Lung microvascular endothelial cell (primary cell): ENCODE data around the gene B4GALNT4. TPM values are rescaled to one million over a fixed set of nuclear protein-coding genes. Genes with fewer than 3 reads are reported as not detected.
"Not testable (repeated sequence)": the region's sequence is repeated elsewhere in the genome, so short reads cannot be mapped to it uniquely, and the experiment has no call there.

Experiments
- DNase-seq, 2 donors: peaks; one replicate each; pipeline versions ENCODE4 v3.0.0 to v3.0.0-alpha.2; 2010; ENCODE audit warnings: low read depth in 2 of 2
- total RNA-seq: library from RNA; depleted of rRNA; stranded (reverse); fragments of >200 nt; gene quantifications from 2 replicates; pipeline ENCODE4 v1.2.1, GENCODE V29; 2014

The B4GALNT4 gene
- total RNA-seq, 1 donor from 2014 or later, result 0.20 TPM

DNA sequence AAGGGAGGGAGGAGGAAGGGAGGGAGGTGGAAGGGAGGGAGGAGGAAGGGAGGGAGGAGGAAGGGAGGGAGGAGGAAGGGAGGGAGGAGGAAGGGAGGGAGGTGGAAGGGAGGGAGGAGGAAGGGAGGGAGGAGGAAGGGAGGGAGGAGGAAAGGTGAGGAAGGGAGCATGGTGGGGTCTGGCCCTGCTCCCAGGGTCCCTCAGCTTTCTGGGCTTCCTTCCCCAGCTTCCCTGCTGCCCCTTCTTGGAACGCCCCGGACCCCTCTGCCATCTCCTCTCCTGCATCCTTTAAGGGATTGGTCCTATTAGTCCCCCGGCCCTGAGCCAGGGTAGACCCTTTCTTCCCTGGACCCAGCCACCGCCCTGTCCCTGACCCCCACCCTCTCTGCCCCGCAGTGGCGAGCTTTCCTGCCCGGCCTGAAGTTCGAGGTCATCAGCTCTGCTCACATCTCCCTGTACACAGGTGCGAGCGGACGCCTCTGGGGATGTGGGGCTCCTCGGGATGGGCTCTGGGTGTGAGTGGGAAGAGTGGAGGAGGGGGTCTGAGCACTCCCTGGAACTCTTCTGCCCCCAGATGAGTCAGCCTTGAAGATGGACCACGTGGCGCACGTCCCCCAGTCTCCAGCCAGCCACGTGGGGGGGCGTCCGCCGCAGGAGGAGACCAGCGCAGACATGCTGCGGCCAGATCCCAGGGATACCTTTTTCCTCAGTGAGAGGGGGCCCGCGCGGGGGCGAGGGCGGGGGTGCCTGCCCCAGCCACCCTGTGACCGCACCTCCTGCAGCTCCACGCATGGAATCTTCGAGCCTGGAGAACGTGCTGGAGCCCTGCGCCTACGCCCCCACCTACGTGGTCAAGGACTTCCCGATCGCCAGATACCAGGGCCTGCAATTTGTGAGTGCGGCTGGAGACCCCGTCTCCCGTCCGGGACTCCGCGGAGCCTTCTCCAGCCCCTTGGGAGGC lies 6.0 kb downstream of the B4GALNT4 start:
- no peak for DNase-seq

DNA sequence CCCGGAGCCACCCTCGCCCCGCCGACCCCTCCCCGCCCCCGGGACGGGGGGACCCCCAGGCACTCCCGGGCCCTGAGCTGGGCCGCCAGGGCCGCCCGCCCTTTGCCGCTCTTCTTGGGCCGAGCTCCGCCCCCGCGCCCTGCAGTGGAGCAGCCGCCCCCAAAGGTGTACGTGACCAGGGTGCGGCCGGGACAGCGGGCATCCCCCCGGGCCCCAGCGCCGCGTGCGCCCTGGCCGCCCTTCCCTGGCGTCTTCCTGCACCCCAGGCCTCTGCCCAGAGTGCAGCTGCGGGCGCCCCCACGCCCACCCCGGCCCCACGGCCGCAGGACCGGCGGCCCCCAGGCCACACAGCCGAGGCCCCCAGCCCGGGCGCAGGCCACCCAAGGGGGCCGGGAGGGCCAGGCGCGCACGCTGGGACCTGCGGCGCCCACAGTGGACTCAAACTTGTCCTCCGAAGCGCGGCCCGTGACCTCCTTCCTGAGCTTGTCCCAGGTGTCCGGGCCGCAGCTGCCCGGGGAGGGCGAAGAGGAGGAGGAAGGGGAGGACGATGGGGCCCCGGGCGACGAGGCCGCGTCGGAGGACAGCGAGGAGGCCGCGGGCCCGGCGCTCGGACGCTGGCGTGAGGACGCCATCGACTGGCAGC lies 7.4 kb downstream of the B4GALNT4 start:
- DNase-seq, result no peak

DNA sequence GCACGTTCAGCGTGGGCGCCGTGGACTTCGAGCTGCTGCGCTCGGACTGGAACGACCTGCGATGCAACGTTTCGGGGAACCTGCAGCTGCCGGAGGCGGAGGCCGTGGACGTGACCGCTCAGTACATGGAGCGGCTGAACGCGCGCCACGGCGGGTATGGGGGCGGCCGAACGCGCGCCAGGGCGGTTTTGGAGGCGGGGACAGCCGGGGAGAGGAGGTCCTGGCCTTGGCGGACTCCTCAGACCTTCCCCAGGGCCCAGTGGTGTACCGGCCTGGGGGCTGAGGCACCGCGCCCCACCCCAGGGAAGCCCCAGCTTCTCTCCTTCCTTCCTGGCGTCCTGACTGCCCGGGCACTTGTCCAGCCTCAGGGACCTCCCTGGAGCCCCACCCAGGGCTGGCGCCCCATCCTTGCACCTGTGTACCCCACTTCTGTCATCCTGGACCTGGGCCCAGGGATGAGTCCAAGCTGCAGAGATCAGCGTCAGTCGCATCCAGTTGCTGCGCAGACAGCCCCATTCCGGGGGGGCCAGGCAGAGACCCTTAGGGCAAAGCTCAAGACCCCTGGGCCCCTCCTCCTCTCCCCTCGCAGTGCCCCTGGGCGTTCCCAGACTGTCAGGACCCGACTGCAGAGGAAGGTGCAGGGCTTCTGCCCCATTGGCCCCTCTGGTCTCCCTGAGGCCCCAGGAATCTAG lies 8.0 kb downstream of the B4GALNT4 start:
- no peak for DNase-seq

DNA sequence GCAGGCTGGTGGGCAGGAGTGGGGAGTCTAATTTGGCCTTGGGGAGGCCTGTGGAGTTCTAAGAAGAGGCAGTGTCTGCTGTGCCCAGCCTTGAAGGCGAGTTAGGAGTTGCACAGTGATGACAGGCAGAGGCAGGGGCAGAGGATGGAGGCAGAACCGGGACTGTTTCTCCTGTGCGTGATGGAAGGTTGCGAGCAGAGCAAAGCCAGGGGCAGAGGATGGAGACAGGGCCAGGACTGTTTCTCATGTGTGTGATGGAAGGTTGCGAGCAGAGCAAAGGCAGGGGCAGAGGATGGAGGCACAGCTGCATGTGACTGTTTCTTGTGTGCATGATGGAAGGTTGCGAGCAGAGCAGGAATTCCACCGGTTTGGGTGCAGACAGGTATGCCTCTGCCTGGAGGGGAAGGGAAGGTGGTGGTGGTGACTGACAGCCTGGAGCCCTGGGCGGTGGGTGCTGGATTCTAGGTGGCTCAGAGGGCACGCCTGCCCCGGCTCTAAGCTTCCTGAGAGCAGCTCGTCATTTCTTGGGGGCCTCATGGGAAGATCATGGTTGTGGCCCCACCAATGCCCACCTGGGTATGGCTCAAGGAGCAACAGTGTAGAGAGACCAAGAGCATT lies 8.7 kb downstream of the B4GALNT4 start:
- DNase-seq, result no peak

DNA sequence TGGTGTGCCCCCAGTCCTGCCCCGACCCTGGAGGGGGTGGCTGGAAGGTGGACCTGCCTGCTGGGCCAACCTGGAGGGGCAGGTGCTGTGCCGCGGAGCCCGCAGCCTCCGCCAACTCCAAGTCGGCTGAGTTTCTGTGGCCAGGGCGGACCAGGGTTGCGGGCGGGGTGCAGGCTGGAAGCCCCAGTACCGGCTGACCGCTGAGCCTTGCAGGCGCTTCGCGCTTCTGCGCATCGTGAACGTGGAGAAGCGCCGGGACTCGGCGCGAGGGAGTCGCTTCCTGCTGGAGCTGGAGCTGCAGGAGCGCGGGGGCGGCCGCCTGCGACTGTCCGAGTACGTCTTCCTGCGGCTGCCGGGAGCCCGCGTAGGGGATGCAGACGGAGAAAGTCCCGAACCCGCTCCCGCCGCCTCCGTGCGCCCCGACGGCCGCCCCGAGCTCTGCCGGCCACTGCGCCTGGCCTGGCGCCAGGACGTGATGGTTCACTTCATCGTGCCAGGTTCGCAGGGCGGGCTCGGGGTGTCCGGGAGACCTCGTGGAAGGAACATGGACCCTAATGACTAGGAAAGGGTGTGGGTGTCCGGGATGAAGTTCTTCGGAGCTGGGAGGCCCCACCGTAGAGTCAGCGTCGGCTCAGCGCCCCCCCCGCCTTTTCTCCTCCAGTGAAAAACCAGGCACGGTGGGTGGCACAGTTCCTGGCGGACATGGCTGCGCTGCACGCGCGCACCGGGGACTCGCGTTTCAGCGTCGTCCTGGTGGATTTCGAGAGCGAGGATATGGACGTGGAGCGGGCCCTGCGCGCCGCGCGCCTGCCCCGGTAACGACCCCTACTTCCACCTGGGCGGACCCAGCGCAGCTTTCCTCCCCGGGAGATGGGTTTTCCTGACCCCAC lies 10.2 kb downstream of the B4GALNT4 start:
- no peak for DNase-seq

DNA sequence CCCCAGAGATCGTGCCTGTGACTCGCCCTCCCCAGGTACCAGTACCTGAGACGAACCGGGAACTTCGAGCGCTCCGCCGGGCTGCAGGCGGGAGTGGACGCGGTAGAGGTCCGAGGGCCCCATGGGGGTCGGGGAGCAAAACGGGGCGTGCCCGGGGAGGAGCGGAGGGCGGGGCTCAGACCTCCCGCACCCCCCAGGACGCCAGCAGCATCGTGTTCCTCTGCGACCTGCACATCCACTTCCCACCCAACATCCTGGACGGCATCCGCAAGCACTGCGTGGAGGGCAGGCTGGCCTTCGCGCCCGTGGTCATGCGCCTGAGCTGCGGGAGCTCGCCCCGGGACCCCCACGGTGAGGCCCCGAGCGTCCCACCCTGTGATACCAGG lies 10.8 kb downstream of the B4GALNT4 start:
- no peak for DNase-seq

DNA sequence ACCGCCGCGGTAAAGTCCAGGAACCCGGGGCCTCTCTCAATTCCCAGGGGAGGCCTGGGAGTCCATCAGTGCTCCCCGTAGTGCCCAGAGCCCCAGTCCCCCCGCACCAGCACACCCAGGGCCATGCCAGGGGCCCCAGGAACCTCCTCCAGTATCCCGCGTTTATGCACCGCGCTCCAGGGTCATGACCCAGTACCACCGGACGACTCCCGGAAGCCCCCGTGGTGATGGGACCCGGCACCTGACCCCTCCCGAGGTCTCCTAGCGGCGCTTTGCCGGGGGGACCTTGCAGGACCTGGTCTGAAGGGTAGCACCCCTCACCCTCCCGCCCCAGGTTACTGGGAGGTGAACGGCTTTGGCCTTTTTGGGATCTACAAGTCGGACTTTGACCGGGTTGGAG lies 11.2 kb downstream of the B4GALNT4 start:
- no peak for DNase-seq

DNA sequence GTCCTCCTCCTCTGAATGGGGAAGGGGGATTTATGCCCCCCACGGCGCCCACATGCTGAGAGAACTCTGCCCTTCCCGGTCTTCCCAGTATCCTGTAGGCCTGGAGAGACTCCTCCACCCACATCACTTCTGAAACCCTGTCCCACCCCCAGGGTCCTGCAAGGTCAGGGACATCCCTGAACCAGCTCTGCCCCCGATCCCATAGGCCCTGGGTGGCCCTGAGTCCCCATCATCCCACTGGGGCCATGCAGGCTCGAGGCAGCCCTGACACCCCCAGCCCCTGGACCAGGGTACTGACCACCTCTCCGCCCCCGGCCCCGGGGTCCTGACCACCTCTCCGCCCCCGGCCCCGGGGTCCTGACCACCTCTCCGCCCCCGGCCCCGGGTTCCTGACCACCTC lies 11.7 kb downstream of the B4GALNT4 start:
- no peak for DNase-seq

DNA sequence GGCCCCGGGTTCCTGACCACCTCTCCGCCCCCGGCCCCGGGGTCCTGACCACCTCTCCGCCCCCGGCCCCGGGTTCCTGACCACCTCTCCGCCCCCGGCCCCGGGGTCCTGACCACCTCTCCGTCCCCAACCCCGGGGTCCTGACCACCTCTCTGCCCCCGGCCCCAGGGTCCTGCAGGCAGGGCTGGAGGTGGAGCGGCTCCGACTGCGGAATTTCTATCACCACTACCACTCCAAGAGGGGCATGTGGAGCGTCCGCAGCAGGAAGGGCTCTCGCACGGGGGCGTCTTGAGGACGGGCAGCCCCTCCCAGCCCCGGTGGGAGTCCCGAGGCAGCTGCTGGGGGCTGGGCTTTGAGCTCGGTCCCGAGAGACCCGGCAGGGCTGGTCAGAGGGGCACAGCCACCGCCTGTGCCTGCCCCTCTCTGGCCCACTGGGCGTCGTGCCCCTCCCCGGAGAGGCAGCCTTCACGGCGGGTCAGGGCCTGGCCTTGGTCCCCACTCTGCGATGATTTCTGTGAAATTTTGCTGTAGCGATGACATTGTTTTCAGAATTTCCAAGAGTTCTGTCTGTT lies 12.3 kb downstream of the B4GALNT4 start:
- DNase-seq, result no peak

DNA sequence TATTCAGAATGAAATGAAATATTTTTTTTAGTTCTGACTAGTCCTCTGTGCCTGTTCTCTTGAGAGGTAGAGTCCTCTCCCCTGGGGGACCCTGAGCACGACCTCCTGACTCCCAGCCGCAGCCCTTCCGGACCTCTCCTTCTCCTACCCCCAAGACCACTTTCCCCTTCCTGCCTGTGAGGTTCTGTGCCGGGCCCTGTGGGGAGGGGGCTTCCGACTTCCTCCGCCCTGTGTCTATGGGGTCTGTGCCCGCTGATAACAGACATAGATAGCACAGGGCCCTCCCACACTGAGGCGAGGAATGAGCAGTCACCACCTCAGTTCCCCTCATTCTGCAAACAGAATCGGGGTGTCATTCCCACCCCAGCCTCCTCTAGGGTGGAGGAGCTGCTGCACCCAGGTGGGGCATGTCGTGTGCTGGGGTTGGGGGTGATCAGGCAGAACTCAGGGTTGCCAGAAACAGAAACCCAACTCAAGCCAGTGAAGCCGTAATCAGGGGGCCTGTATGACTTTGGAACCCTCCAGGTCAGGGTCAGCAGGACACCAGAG lies 12.9 kb downstream of the B4GALNT4 start:
- DNase-seq, result no peak

DNA sequence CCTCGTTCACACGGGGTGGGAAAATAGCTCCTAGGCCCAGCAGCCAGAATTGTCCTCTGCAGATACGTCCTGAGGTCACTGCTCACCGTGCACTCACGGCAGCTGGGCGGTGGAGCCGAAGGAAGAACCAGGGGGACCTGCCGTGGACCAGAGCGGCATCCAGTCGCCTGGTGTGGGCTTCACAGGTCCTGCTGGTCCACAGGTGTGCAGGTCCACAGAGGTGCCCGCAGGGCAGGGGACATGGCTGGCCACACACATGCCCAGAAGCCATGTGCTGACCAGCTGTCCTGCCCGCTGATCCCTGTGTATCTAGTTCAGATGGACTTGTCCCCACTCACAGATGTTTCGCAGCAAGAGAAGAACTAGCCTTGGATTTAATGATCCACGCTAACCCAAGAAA lies 14.1 kb downstream of the B4GALNT4 start:
- no peak for DNase-seq

DNA sequence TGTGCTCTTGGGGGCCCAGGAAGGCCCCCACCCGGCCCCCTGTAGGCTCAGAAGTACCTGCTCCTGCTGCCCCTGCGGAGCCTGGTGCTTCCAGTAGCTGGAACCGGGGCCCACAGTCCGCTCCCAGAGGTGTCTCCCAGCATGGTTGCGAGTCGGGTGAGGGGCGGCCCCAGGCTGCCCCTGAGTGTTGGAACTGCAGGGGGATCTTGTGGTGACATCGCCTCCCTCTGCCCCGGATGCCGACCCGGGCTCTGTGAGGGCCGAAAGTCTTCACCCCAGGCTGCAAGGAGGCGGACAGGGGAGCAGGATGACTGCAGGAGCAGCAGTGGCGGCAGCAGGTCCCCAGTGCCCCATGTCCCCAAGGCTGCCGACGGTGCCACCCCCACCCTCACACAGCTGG lies 15.2 kb downstream of the B4GALNT4 start:
- no peak for DNase-seq

DNA sequence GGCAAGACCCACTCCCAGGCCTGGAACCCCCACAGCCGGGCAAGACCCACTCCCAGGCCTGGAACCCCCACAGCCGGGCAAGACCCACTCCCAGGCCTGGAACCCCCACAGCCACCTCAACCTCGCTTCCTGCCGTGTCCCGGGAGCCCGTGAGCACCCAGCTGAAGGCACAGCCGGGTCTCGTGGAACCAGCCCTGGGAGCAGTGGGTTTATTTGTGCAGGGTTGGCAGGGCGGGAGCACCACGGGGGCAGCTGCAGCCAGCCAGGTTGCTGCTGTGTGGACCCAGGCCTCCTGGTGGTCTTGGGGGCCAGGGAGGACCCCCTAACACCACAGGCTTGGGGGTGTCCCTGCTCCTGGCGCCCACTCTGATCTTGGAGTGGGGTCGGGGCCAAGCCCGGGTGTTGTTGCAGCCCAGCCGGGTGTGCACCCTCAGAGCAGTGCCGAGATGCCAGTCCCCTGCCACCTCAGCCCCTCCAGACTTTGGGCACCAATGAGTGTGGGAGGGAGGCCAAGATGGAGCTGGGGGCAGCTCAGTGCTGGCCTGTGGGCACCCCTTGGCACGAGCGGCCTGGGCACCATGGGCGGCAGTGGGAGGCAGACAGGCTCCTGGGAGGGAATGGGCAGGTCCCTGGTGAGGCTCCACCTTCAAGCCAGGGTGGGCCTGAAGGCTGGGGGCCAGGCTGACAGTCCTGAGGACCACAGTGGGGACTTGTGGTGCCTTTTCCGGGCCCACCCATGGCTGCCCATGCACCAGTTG lies 16.5 kb downstream of the B4GALNT4 start:
- DNase-seq, result no peak

DNA sequence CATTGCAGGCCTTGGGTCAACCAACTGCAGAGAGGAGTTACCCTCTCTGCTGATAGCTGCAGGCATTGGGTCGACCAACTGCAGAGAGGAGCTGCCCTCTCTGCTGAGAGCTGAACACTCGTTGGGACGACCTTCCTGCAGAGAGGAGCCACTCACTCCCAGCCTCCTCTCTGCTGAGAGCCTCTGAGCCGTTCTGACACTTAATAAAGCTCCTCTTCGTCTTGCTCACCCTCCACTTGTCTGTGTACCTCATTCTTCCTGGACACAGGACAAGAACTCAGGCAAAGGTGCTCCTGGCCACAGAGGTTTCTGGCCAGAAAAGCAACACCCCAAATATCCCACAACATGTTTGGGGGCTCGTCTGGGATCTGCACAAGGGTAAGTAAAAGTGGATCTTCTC lies 17.2 kb downstream of the B4GALNT4 start:
- DNase-seq, result no peak

DNA sequence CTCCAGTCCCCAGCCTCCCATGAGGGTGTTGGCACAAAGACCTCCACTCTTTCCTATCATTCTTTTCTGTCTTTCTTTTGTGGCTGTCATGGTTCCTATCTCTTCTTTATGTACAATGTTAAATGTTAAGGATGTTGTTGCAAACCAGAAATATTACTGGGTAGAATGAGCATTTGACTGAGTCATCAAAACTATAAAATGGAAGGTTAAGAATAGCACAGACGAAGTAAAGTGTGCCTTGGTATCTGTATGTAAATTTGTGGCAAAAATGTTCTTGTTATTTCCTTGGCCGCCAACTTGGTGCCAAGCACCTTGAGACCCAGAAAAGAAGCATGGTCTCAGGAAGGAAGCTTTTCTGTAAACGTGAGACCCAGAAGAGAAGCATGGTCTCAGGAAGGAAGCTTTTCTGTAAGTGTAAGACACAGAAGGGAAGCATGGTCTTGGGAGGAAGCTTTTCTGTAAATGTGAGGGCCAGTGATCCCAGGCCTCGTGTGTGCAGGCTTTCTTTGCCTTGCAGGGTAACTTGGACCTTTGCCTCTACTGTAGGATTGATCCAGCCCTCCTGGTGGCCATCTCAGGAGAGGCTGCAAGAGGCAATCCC lies 18.0 kb downstream of the B4GALNT4 start:
- no peak for DNase-seq

DNA sequence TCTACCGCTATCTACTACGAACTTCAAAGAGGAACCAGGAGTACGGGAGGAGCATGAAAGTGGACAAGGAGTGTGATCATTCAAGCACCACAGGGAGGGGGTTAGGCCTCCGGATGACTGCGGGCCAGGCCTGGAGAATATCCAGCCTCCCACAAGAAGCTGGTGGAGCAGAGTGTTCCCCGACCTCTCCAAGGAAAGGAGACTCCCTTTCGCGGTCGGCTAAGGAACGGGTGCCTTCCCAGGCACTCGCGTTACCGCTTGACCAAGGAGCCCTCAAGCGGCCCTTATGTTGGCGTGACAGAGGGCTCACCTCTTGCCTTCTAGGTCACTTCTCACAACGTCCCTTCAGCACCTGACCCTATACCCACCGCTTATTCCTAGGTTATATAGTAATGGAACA lies 20.1 kb downstream of the B4GALNT4 start:
- DNase-seq, result not testable (repeated sequence)

DNA sequence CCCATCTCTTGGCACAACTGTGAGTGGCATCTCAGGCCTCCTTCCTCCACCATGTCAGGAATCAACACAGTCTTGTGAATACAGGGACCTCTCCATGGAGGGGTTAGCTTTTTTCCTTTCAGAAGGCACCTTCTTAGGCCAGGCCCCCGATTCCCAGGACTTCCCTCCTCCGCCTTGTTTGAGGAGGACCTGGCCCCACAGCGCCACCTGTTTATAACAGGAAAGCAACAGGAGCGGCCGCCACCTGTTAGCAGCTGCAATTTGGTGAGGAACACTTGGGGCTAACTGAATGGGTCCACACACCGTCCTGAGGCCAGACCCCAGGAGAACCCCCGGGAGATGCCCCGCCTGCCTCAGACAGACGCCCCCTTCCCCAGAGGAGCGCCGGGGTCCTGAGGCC lies 20.9 kb downstream of the B4GALNT4 start:
- no peak for DNase-seq

DNA sequence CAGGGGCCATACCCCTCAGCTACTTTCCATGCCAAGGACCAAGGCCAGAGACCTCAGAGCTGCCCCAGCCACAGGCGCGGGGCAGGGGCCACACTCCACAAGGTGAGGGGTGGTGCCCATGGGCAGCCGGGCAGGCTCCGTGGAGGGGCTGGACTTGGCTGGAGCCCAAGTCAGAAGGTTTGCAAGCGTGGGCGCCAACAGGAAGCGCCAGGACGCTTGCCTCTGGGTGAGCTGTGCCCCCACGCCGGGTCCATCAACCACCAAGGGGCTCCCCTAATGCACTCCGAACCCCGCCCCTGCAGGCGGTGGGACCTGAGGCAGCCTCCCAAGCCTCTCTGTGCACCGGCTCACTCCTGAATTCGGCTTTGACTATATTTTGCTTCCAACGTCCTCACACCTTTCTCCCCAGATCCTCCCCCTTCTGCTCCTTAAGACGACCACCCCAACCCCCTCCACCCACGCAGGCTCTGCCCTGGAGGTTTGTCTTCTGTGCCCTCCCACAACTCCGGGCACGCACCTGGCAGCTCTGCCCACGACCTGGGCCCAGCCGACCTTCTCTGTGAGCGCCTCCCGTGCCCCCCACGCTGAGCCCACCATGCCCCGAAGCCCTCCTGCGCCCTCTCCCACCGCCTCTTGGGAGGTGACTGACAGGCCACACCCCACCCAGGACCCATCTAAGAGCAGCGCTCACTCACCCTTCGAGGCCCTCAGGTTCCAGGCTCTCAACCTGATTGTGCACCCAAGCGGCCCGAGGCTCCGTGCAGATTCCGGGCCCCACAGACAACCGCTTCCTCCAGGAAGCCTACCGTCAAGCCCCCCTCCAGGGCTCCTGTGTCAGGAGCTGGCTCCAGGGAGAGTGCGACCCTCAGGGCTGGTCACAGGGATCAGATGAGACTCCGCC lies 22.1 kb downstream of the B4GALNT4 start:
- no peak for DNase-seq
